ENCODE data around the gene CYCS. TPM values are rescaled to one million over a fixed set of nuclear protein-coding genes. Genes with fewer than 3 reads are reported as not detected.
"Not testable (repeated sequence)": the region's sequence is repeated elsewhere in the genome, so short reads cannot be mapped to it uniquely, and the experiment has no call there.

Gene CYCS
- total RNA-seq, 1 donor from 2014 or later, result 39.1 TPM

DNA sequence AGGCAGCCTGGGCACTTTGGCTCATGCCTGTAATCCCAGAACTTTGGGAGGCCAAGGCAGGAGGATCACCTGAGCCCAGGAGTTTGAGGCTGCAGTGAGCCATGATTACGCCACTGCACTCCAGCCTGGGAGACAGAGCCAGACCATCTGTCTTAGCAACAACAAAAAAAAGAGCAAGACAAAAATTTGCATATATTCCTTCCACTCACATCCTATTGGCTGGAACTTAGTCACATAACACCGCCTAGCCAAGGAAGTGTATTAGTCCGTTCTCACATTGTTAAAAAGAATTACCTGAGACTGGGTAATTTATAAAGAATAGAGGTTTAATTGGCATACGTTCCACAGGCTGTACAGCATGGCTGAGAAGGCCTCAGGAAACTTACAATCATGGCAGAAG lies 43.0 kb downstream of the CYCS start:
- not testable (repeated sequence) for H3K27me3 ChIP-seq (ENCODE audit: control insufficient read depth in 3 of 3, insufficient read depth in 3 of 3, low read length in 3 of 3); H3K36me3 ChIP-seq (ENCODE audit: control insufficient read depth in 3 of 3, insufficient read depth in 3 of 3, low read length in 3 of 3); H3K4me3 ChIP-seq (ENCODE audit: low read length in 3 of 3); H3K9me3 ChIP-seq (ENCODE audit: control insufficient read depth in 3 of 3, low read length in 3 of 3); H3K27ac ChIP-seq (ENCODE audit: low read depth, low read length); H3K4me1 ChIP-seq (ENCODE audit: control insufficient read depth in 3 of 3, insufficient read depth in 3 of 3, low read length in 3 of 3); H3K9ac ChIP-seq (ENCODE audit: low read depth in 1 of 3, low read length in 3 of 3)

DNA sequence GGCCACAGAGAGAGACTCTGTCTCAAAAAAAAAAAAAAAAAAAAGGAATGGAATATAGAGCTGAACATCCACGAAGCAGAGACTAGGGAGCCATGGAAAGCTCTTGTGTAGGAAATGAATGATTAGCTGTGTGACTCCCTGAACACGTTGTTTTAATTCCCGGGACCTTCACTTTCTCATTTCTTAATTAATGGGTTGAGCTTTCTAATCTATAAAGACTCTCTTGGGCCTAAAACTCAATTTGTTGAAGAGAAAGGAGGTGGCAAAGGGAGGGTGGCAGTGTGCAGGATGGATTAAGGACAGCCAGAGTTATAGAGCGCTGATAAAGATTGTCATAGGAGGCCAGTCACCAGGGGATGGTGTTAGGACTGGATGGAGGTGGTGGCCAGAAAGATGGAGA lies 48.0 kb downstream of the CYCS start:
- Histone ChIP-seq H3K9me3 (ENCODE audit: control insufficient read depth in 3 of 3, low read length in 3 of 3) (no peaks in the 10 kb centered on the region), H3K9ac (ENCODE audit: low read depth in 1 of 3, low read length in 3 of 3) (no peak overlapping the region), H3K4me3 (ENCODE audit: low read length in 3 of 3) (no peak overlapping the region), H3K4me1 (ENCODE audit: control insufficient read depth in 3 of 3, insufficient read depth in 3 of 3, low read length in 3 of 3) (no peaks in the 10 kb centered on the region), H3K27me3 (ENCODE audit: control insufficient read depth in 3 of 3, insufficient read depth in 3 of 3, low read length in 3 of 3) (no peaks in the 10 kb centered on the region), H3K36me3 (ENCODE audit: control insufficient read depth in 3 of 3, insufficient read depth in 3 of 3, low read length in 3 of 3) (no peaks in the 10 kb centered on the region), H3K27ac (ENCODE audit: low read depth, low read length) (no peak overlapping the region)

DNA sequence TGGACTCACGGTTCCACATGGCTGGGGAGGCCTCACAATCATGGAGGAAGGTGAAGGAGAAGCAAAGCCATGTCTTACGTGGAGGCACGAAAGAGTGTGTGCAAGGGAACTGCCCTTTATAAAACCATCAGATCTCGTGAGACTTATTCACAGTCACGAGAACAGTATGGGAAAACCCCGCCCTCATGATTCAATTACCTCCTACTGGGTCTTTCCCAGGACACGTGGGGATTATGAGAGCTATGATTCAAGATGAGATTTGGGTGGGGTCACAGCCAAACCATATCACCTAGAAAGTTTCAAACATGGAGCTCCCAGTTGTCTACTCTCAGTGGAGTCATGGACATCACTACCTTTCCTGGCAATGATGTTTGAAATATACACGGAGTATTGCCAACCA lies 49.6 kb downstream of the CYCS start:
- no peaks in the 10 kb centered on the region for H3K36me3 ChIP-seq (ENCODE audit: control insufficient read depth in 3 of 3, insufficient read depth in 3 of 3, low read length in 3 of 3)
- H3K9me3 ChIP-seq (ENCODE audit: control insufficient read depth in 3 of 3, low read length in 3 of 3), result no peaks in the 10 kb centered on the region
- H3K27ac ChIP-seq (ENCODE audit: low read depth, low read length), result no peak overlapping the region
- no peaks in the 10 kb centered on the region for H3K27me3 ChIP-seq (ENCODE audit: control insufficient read depth in 3 of 3, insufficient read depth in 3 of 3, low read length in 3 of 3)
- H3K9ac ChIP-seq (ENCODE audit: low read depth in 1 of 3, low read length in 3 of 3), result peak overlapping the region in 1 of 3 donors; percentile 21
- H3K4me3 ChIP-seq (ENCODE audit: low read length in 3 of 3), result no peak overlapping the region
- H3K4me1 ChIP-seq (ENCODE audit: control insufficient read depth in 3 of 3, insufficient read depth in 3 of 3, low read length in 3 of 3), result no peaks in the 10 kb centered on the region

DNA sequence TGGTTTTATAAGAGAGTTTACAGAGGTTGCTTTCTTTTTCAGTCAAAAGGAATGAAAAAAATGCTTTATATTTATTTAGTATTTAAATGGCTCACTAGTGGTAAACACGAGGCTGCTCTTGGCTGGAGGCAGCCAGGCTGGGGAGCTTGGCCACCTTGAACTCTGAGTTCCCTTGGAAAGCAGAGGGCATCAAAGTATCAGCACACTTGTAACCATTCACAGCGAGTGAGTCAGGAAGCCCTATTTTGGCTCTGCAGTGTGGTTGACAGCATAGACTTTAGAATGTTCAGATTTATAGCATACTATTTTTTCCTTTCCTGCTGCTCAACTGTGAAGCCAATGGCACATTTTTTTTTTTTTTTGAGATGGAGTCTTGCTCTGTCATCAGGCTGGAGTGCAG lies 51.6 kb downstream of the CYCS start:
- no peaks in the 10 kb centered on the region for H3K36me3 ChIP-seq (ENCODE audit: control insufficient read depth in 3 of 3, insufficient read depth in 3 of 3, low read length in 3 of 3)
- H3K27me3 ChIP-seq (ENCODE audit: control insufficient read depth in 3 of 3, insufficient read depth in 3 of 3, low read length in 3 of 3), result no peaks in the 10 kb centered on the region
- no peak overlapping the region for H3K4me3 ChIP-seq (ENCODE audit: low read length in 3 of 3)
- H3K9ac ChIP-seq (ENCODE audit: low read depth in 1 of 3, low read length in 3 of 3), result no peak overlapping the region
- H3K27ac ChIP-seq (ENCODE audit: low read depth, low read length), result no peak overlapping the region
- no peaks in the 10 kb centered on the region for H3K4me1 ChIP-seq (ENCODE audit: control insufficient read depth in 3 of 3, insufficient read depth in 3 of 3, low read length in 3 of 3)
- H3K9me3 ChIP-seq (ENCODE audit: control insufficient read depth in 3 of 3, low read length in 3 of 3), result no peaks in the 10 kb centered on the region

Other genes with a start within 250 kb of the CYCS start
- gene OSBPL3, start 145.1 kb downstream of the CYCS start, total RNA-seq, result 2.6 TPM
- gene NPVF, start 103.2 kb upstream of the CYCS start, total RNA-seq, result not detected